Mesendoderm (in vitro differentiated cells): ENCODE measurements around the gene BTBD19.

Experiments
- DNase-seq: peaks from one replicate; pipeline ENCODE4 v3.0.0; 2013
- H2AK5ac ChIP-seq: 2 replicates; pipeline ENCODE4 v1.6.1; 2013; ENCODE audit warnings: low read length, inconsistent platforms
- H2BK120ac ChIP-seq: 2 replicates; pipeline ENCODE4 v1.6.1; 2013; ENCODE audit warnings: low read depth, mild to moderate bottlenecking, low read length, moderate library complexity, mixed read lengths
- H2BK15ac ChIP-seq: replicated peaks from 2 replicates; pipeline ENCODE4 v1.6.1; 2013; ENCODE audit warnings: low read depth, mild to moderate bottlenecking, moderate library complexity
- H2BK5ac ChIP-seq: 2 replicates; pipeline ENCODE4 v1.6.1; 2013; ENCODE audit warnings: low read length, inconsistent platforms
- H3K18ac ChIP-seq: 2 replicates; pipeline ENCODE4 v1.6.1; 2013; ENCODE audit warnings: mild to moderate bottlenecking, low read length, mixed read lengths
- H3K23ac ChIP-seq: one replicate; pipeline ENCODE4 v1.6.1; 2013; ENCODE audit warnings: low read length
- H3K27ac ChIP-seq: 2 replicates; pipeline ENCODE4 v1.5.1; 2013; ENCODE audit warnings: low read depth, mild to moderate bottlenecking, inconsistent platforms, low read length, moderate library complexity
- H3K27me3 ChIP-seq: 2 replicates; pipeline ENCODE4 v1.6.1; 2013; ENCODE audit warnings: low read length, control low read depth, mild to moderate bottlenecking, inconsistent platforms; ENCODE audit not compliant: insufficient read depth, poor library complexity
- H3K36me3 ChIP-seq: 2 replicates; pipeline ENCODE4 v1.6.1; 2013; ENCODE audit warnings: low read length, inconsistent platforms; ENCODE audit not compliant: control insufficient read depth, insufficient read depth
- H3K4ac ChIP-seq: one replicate; pipeline ENCODE4 v1.6.1; 2013; ENCODE audit warnings: low read depth, mild to moderate bottlenecking, low read length, moderate library complexity
- H3K4me1 ChIP-seq: 2 replicates; pipeline ENCODE4 v1.6.1; 2013; ENCODE audit warnings: low read depth, low read length, inconsistent platforms; ENCODE audit not compliant: control insufficient read depth
- H3K4me2 ChIP-seq: 2 replicates; pipeline ENCODE4 v1.6.1; 2013; ENCODE audit warnings: low read length
- H3K4me3 ChIP-seq: 2 replicates; pipeline ENCODE4 v1.5.1; 2013; ENCODE audit warnings: mild to moderate bottlenecking, low read length
- H3K56ac ChIP-seq: one replicate; pipeline ENCODE4 v1.6.1; 2013; ENCODE audit warnings: low read length
- H3K79me1 ChIP-seq: 2 replicates; pipeline ENCODE4 v1.6.1; 2013; ENCODE audit warnings: low read length, inconsistent platforms
- H3K79me2 ChIP-seq: 2 replicates; pipeline ENCODE4 v1.6.1; 2013; ENCODE audit warnings: mild to moderate bottlenecking, low read length; ENCODE audit not compliant: control insufficient read depth, insufficient read depth
- H3K9ac ChIP-seq: 2 replicates; pipeline ENCODE4 v1.6.1; 2013; ENCODE audit warnings: low read length, inconsistent platforms
- H4K5ac ChIP-seq: one replicate; pipeline ENCODE4 v1.6.1; 2013; ENCODE audit warnings: low read length
- H4K8ac ChIP-seq: one replicate; pipeline ENCODE4 v1.6.1; 2013; ENCODE audit warnings: low read depth, mild to moderate bottlenecking, control low read depth, low read length, moderate library complexity
- WGBS: extraction: QIAGEN DNeasy Blood & Tissue Kit; methylation state at CpG from one replicate; pipeline ENCODE4 v1.1.7; 2013; ENCODE audit warnings: low lambda C conversion rate, missing lambda C conversion rate; ENCODE audit not compliant: insufficient coverage; ENCODE audit errors: extremely low coverage; 5-methylcytosine and 5-hydroxymethylcytosine counted together

BTBD19 gene

DNA sequence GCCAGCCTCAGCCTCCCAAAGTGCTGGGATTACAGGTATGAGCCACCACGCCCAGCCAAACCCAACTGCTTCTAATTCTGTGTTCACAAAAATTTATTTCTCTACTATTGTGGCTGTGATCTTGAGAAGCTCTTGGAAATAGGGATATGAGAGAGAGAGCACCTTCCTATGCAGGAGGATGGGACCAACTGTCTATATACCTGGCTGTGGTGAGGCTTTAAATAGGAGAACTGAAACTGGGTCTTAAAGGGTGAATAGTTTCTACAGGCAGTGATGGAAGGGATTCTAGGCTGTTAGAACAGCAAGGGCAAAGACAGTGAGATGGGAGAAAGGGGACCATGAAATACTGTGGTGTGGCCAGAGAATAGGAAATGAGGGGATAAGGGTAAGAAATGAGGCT is 43.0 kb downstream of the BTBD19 start:
- no peak overlapping the region for H3K27ac ChIP-seq
- no peak for DNase-seq
- H3K4me1 ChIP-seq = no peaks in the 10 kb centered on the region
- H3K79me1 ChIP-seq = no peaks in the 10 kb centered on the region
- no peak overlapping the region for H4K8ac ChIP-seq
- no peak overlapping the region for H3K4me3 ChIP-seq
- no peak overlapping the region for H3K23ac ChIP-seq
- no peak overlapping the region for H4K5ac ChIP-seq
- no peaks in the 10 kb centered on the region for H3K79me2 ChIP-seq
- no peak overlapping the region for H3K4me2 ChIP-seq
- H3K18ac ChIP-seq = no peak overlapping the region
- H3K4ac ChIP-seq = no peak overlapping the region
- no peak overlapping the region for H2BK15ac ChIP-seq
- H2BK120ac ChIP-seq = no peak overlapping the region
- no CpG with 5 or more reads among the region's 1 CpG for WGBS
- H3K56ac ChIP-seq = no peak overlapping the region
- H3K36me3 ChIP-seq = no peaks in the 10 kb centered on the region
- no peaks in the 10 kb centered on the region for H3K27me3 ChIP-seq
- H2AK5ac ChIP-seq = no peak overlapping the region
- no peak overlapping the region for H3K9ac ChIP-seq
- H2BK5ac ChIP-seq = no peak overlapping the region

- Histone ChIP-seq H3K27ac (no peak overlapping the region), H3K56ac (no peak overlapping the region), H3K27me3 (no peaks in the 10 kb centered on the region), H3K36me3 (no peaks in the 10 kb centered on the region), H3K9ac (no peak overlapping the region), H3K79me2 (no peaks in the 10 kb centered on the region), H3K4ac (no peak overlapping the region), H3K79me1 (no peaks in the 10 kb centered on the region), H2BK15ac (no peak overlapping the region), H3K4me1 (no peaks in the 10 kb centered on the region), H2BK120ac (no peak overlapping the region), H3K18ac (no peak overlapping the region), H4K8ac (no peak overlapping the region), H2AK5ac (no peak overlapping the region), H3K23ac (no peak overlapping the region), H3K4me2 (no peak overlapping the region), H4K5ac (no peak overlapping the region), H3K4me3 (no peak overlapping the region), H2BK5ac (no peak overlapping the region)
- WGBS = no CpG with 5 or more reads among the region's 6 CpGs
- DNase-seq = no peak
Measured at GRCh38 chr1:44853201-44853600, 44.9 kb downstream of the BTBD19 start.

GRCh38 chr1:44854970-44855369 is 46.6 kb downstream of the BTBD19 start:
- H2BK5ac ChIP-seq = no peak overlapping the region
- no peaks in the 10 kb centered on the region for H3K27me3 ChIP-seq
- H3K23ac ChIP-seq = no peak overlapping the region
- H4K8ac ChIP-seq = no peak overlapping the region
- no peak overlapping the region for H3K18ac ChIP-seq
- no peak overlapping the region for H4K5ac ChIP-seq
- H2BK15ac ChIP-seq = no peak overlapping the region
- no CpG with 5 or more reads among the region's 1 CpG for WGBS
- no peak overlapping the region for H2BK120ac ChIP-seq
- H3K4me1 ChIP-seq = no peaks in the 10 kb centered on the region
- H3K4me3 ChIP-seq = no peak overlapping the region
- no peak overlapping the region for H2AK5ac ChIP-seq
- H3K9ac ChIP-seq = no peak overlapping the region
- no peaks in the 10 kb centered on the region for H3K79me1 ChIP-seq
- no peak overlapping the region for H3K4me2 ChIP-seq
- H3K36me3 ChIP-seq = no peaks in the 10 kb centered on the region
- H3K79me2 ChIP-seq = no peaks in the 10 kb centered on the region
- no peak overlapping the region for H3K4ac ChIP-seq
- H3K56ac ChIP-seq = no peak overlapping the region
- no peak overlapping the region for H3K27ac ChIP-seq
- DNase-seq = no peak

DNA sequence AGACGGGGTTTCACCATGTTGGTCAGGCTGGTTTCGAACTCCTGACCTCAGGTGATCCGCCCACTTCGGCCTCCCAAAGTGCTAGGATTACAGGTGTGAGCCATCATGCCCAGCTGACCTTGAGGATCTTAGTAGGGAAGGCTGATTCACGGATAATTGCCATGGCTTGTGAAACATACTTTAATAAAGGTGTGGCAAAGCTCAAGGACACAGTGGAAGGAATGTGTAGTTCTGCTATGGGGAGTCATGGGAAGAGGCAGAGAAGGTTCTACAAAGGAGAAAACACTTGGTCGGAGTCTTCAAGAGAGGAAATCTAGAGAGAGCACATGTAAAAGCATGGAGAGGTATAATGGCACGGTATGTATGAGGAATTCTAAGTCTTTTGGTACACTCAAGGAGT is 47.4 kb downstream of the BTBD19 start:
- no peaks in the 10 kb centered on the region for H3K4me1 ChIP-seq
- H3K27ac ChIP-seq = no peak overlapping the region
- H2BK15ac ChIP-seq = no peak overlapping the region
- H4K5ac ChIP-seq = no peak overlapping the region
- H3K4me2 ChIP-seq = no peak overlapping the region
- no peak for DNase-seq
- no peak overlapping the region for H3K9ac ChIP-seq
- H4K8ac ChIP-seq = no peak overlapping the region
- H3K23ac ChIP-seq = no peak overlapping the region
- H3K4ac ChIP-seq = no peak overlapping the region
- H3K36me3 ChIP-seq = no peaks in the 10 kb centered on the region
- H2AK5ac ChIP-seq = no peak overlapping the region
- no peaks in the 10 kb centered on the region for H3K79me2 ChIP-seq
- H3K79me1 ChIP-seq = no peaks in the 10 kb centered on the region
- no peak overlapping the region for H2BK120ac ChIP-seq
- no CpG with 5 or more reads among the region's 7 CpGs for WGBS
- no peak overlapping the region for H3K4me3 ChIP-seq
- no peak overlapping the region for H2BK5ac ChIP-seq
- H3K18ac ChIP-seq = no peak overlapping the region
- no peak overlapping the region for H3K56ac ChIP-seq
- H3K27me3 ChIP-seq = no peaks in the 10 kb centered on the region

- DNase-seq = no peak
- no peak overlapping the region for H3K4me3 ChIP-seq
- no peak overlapping the region for H3K18ac ChIP-seq
- no peaks in the 10 kb centered on the region for H3K79me1 ChIP-seq
- no CpG with 5 or more reads among the region's 7 CpGs for WGBS
- no peak overlapping the region for H3K9ac ChIP-seq
- no peaks in the 10 kb centered on the region for H3K4me1 ChIP-seq
- no peak overlapping the region for H2BK120ac ChIP-seq
- H3K23ac ChIP-seq = no peak overlapping the region
- no peak overlapping the region for H3K4me2 ChIP-seq
- H3K36me3 ChIP-seq = no peaks in the 10 kb centered on the region
- no peaks in the 10 kb centered on the region for H3K79me2 ChIP-seq
- no peak overlapping the region for H2AK5ac ChIP-seq
- no peak overlapping the region for H3K27ac ChIP-seq
- no peak overlapping the region for H2BK15ac ChIP-seq
- no peak overlapping the region for H3K4ac ChIP-seq
- H4K5ac ChIP-seq = no peak overlapping the region
- H4K8ac ChIP-seq = no peak overlapping the region
- H3K56ac ChIP-seq = no peak overlapping the region
- no peaks in the 10 kb centered on the region for H3K27me3 ChIP-seq
- H2BK5ac ChIP-seq = no peak overlapping the region
Measured at GRCh38 chr1:44857446-44857845, 49.1 kb downstream of the BTBD19 start.

- H3K27me3 ChIP-seq = no peaks in the 10 kb centered on the region
- H2BK5ac ChIP-seq = no peak overlapping the region
- H3K4me2 ChIP-seq = no peak overlapping the region
- no peak overlapping the region for H2BK15ac ChIP-seq
- no peak overlapping the region for H2AK5ac ChIP-seq
- no peak overlapping the region for H3K4ac ChIP-seq
- no peaks in the 10 kb centered on the region for H3K79me2 ChIP-seq
- no peak overlapping the region for H3K23ac ChIP-seq
- H4K5ac ChIP-seq = no peak overlapping the region
- H2BK120ac ChIP-seq = no peak overlapping the region
- H3K4me3 ChIP-seq = no peak overlapping the region
- no peaks in the 10 kb centered on the region for H3K36me3 ChIP-seq
- H3K18ac ChIP-seq = no peak overlapping the region
- no CpG with 5 or more reads among the region's 1 CpG for WGBS
- H4K8ac ChIP-seq = no peak overlapping the region
- H3K27ac ChIP-seq = no peak overlapping the region
- no peak overlapping the region for H3K56ac ChIP-seq
- no peaks in the 10 kb centered on the region for H3K4me1 ChIP-seq
- H3K79me1 ChIP-seq = no peaks in the 10 kb centered on the region
- no peak for DNase-seq
- no peak overlapping the region for H3K9ac ChIP-seq
Measured at GRCh38 chr1:44860331-44860730, 52.0 kb downstream of the BTBD19 start.
